Lung (tissue), 12 donors: Measurements from ENCODE around the gene HOXD11. TPM values are rescaled to one million over a fixed set of nuclear protein-coding genes. Genes with fewer than 3 reads are reported as not detected.

ENCODE experiments used
- ATAC-seq: fragments of 200-7000 bp; cut with Tn5 transposase; one replicate; pipeline ENCODE4 v1.9.1; 2020; ENCODE audit warnings: moderate number of reproducible peaks; ENCODE audit not compliant: insufficient read depth, low FRiP score
- DNase-seq, 3 donors: peaks; one replicate each; pipeline ENCODE4 v3.0.0-alpha.2; 2013 to 2017
- H3K27ac ChIP-seq, 2 donors: one replicate each; pipeline ENCODE4 v1.5.1; 2013; ENCODE audit warnings: mild to moderate bottlenecking in 2 of 2, moderate library complexity in 2 of 2, control low read depth in 1 of 2, inconsistent platforms in 1 of 2, low read depth in 1 of 2, low read length in 1 of 2
- H3K27me3 ChIP-seq, 3 donors: one replicate each; pipeline ENCODE4 v1.5.1; 2013; ENCODE audit warnings: low read length in 2 of 3; ENCODE audit not compliant: control insufficient read depth in 3 of 3, insufficient read depth in 3 of 3
- H3K36me3 ChIP-seq, 4 donors: one replicate each; pipeline ENCODE4 v1.5.1; 2013; ENCODE audit warnings: low read length in 4 of 4, mild to moderate bottlenecking in 1 of 4, moderate library complexity in 1 of 4; ENCODE audit not compliant: control insufficient read depth in 4 of 4, insufficient read depth in 4 of 4
- H3K4me1 ChIP-seq, 5 donors: one replicate each; pipeline ENCODE4 v1.5.1; 2013; ENCODE audit warnings: low read length in 5 of 5, mild to moderate bottlenecking in 2 of 5, moderate library complexity in 1 of 5; ENCODE audit not compliant: control insufficient read depth in 5 of 5, insufficient read depth in 5 of 5
- H3K4me3 ChIP-seq: one replicate; pipeline ENCODE4 v1.5.1; 2013; ENCODE audit warnings: mild to moderate bottlenecking, control low read depth, moderate library complexity
- H3K9ac ChIP-seq, 2 donors: one replicate each; pipeline ENCODE4 v1.5.1; 2013; ENCODE audit warnings: low read length in 2 of 2, control low read depth in 1 of 2; ENCODE audit not compliant: insufficient read depth in 1 of 2
- H3K9me3 ChIP-seq, 4 donors: one replicate each; pipeline ENCODE4 v1.5.1; 2013; ENCODE audit warnings: low read length in 3 of 4, mild to moderate bottlenecking in 1 of 4, moderate library complexity in 1 of 4; ENCODE audit not compliant: control insufficient read depth in 4 of 4, insufficient read depth in 3 of 4
- WGBS, 2 donors: extraction: QIAGEN DNeasy Blood & Tissue Kit; methylation state at CpG; one replicate each; pipeline ENCODE4 v1.1.7; 2013; 5-methylcytosine and 5-hydroxymethylcytosine counted together
- polyA plus RNA-seq, 2 donors: library from polyadenylated mRNA; stranded (reverse); fragments of 200-250 nt; gene quantifications; one replicate each; pipeline ENCODE4 v1.2.1, GENCODE V29; 2013
- total RNA-seq, 2 donors: library from RNA; depleted of rRNA in 1 of 2; stranded (reverse); fragments of >200 nt in 1 of 2; gene quantifications; one replicate each; pipeline ENCODE4 v1.2.1, GENCODE V29; 2014 to 2021
- TF ChIP-seq, protein P1 (sequence below): IDR thresholded peaks from 2 replicates; pipeline ENCODE4 v1.5.1; 2012; ENCODE audit warnings: mild to moderate bottlenecking; ENCODE audit errors: control extremely low read depth, extremely low read depth
- donor health status: control.
- donor health status: control.
- donor health status: Bipolar disorder and iron deficiency.
- donor health status: healthy.
- donor health status: DM: yes; HTN: yes; CAD: no.

HOXD11 gene
- total and polyA plus RNA-seq, 4 donors: not detected

GRCh38 chr2:176082525-176082823, 24.6 kb upstream of the HOXD11 start:
- Histone ChIP-seq H3K36me3 (no peaks in the 10 kb centered on the region), H3K27ac (no peak overlapping the region), H3K27me3 (peaks cover 8 to 94% (median 92%) of the 10 kb centered on the region in 3 donors), H3K4me1 (peaks cover 0 to 26% (median 7%) of the 10 kb centered on the region in 5 donors), H3K9me3 (peaks cover 0 to 24% (median 0%) of the 10 kb centered on the region in 4 donors), H3K9ac (no peak overlapping the region), H3K4me3 (no peak overlapping the region)
- ATAC-seq: no peak
- 5 to 11% methylated on average over 10 of the region's 10 CpGs for WGBS, 2 donors
- TF ChIP-seq, protein P1, sequence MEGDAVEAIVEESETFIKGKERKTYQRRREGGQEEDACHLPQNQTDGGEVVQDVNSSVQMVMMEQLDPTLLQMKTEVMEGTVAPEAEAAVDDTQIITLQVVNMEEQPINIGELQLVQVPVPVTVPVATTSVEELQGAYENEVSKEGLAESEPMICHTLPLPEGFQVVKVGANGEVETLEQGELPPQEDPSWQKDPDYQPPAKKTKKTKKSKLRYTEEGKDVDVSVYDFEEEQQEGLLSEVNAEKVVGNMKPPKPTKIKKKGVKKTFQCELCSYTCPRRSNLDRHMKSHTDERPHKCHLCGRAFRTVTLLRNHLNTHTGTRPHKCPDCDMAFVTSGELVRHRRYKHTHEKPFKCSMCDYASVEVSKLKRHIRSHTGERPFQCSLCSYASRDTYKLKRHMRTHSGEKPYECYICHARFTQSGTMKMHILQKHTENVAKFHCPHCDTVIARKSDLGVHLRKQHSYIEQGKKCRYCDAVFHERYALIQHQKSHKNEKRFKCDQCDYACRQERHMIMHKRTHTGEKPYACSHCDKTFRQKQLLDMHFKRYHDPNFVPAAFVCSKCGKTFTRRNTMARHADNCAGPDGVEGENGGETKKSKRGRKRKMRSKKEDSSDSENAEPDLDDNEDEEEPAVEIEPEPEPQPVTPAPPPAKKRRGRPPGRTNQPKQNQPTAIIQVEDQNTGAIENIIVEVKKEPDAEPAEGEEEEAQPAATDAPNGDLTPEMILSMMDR: no peak
- no peak for DNase-seq

- H3K4me1 ChIP-seq: peaks cover 0 to 30% (median 7%) of the 10 kb centered on the region in 5 donors
- peak in 2 of 3 donors; percentile 47 to 55 for DNase-seq
- H3K9ac ChIP-seq: no peak overlapping the region
- H3K27ac ChIP-seq: no peak overlapping the region
- H3K4me3 ChIP-seq: no peak overlapping the region
- peaks cover 0 to 27% (median 0%) of the 10 kb centered on the region in 4 donors for H3K9me3 ChIP-seq
- no peaks in the 10 kb centered on the region for H3K36me3 ChIP-seq
- no peak for ATAC-seq
- peaks cover 8 to 95% (median 92%) of the 10 kb centered on the region in 3 donors for H3K27me3 ChIP-seq
- 6 to 9% methylated on average over 50 to 66 of the region's 66 CpGs for WGBS, 2 donors
- TF ChIP-seq, protein P1: no peak
Measured at GRCh38 chr2:176082824-176083751, 24.0 kb upstream of the HOXD11 start.

- TF ChIP-seq, protein P1: no peak
- no peaks in the 10 kb centered on the region for H3K36me3 ChIP-seq
- peaks cover 0 to 36% (median 7%) of the 10 kb centered on the region in 5 donors for H3K4me1 ChIP-seq
- peak in 2 of 3 donors; percentile 12 to 29 for DNase-seq
- H3K27ac ChIP-seq: no peak within 1 kb of the TSS
- WGBS, 2 donors: 13 to 17% methylated on average over 27 of the region's 27 CpGs
- no peak for ATAC-seq
- H3K9ac ChIP-seq: no peak within 1 kb of the TSS
- H3K27me3 ChIP-seq: peaks cover 8 to 95% (median 92%) of the 10 kb centered on the region in 3 donors
- H3K4me3 ChIP-seq: no peak within 1 kb of the TSS
- H3K9me3 ChIP-seq: peaks cover 0 to 27% (median 0%) of the 10 kb centered on the region in 4 donors
Measured at GRCh38 chr2:176083796-176084261, 23.3 kb upstream of the HOXD11 start, which contains the start of gene EVX2. EVX2 (minus strand) TSS chr2:176083962; CDS start chr2:176083776, 186 bp downstream.
